Stomach (tissue), 4 donors: Measurements from ENCODE around the gene GPC6.

Experiments used
- CTCF ChIP-seq, 7 experiments: fragments of 450-650 bp in 4 of 7; fragments of 200-600 bp in 3 of 7; sonication (generic) in 3 of 7; IDR thresholded peaks; one replicate each; pipeline ENCODE4 v1.5.1; 2016 to 2019; ENCODE audit warnings: antibody characterized with exemption in 7 of 7, control low read depth in 2 of 7, mild to moderate bottlenecking in 1 of 7
- EP300 ChIP-seq: sonication (generic); formaldehyde crosslinking; IDR thresholded peaks from one replicate; pipeline ENCODE4 v1.6.1; 2017; ENCODE audit warnings: antibody characterized with exemption
- POLR2A ChIP-seq, 4 donors: fragments of 450-650 bp; IDR thresholded peaks; one replicate each; pipeline ENCODE4 v1.6.1; 2016; ENCODE audit warnings: antibody characterized with exemption in 4 of 4, control low read depth in 2 of 4, mild to moderate bottlenecking in 1 of 4, moderate library complexity in 1 of 4

- TF ChIP-seq POLR2A (IDR thresholded peaks at IDR 0.05) = no peak
- TF ChIP-seq CTCF (IDR thresholded peaks at IDR 0.05) = no peak
- no peak for TF ChIP-seq EP300
Observed at GRCh38 chr13:93279982-93280381, 53.4 kb downstream of the GPC6 start.
